ENCODE data around the gene BZW2.
"Not testable (repeated sequence)": the region's sequence is repeated elsewhere in the genome, so short reads cannot be mapped to it uniquely, and the experiment has no call there.

Gene BZW2

GRCh38 chr7:16675277-16675676 is 29.3 kb downstream of the BZW2 start:
- no peak for DNase-seq (ENCODE audit: low read depth)

DNA sequence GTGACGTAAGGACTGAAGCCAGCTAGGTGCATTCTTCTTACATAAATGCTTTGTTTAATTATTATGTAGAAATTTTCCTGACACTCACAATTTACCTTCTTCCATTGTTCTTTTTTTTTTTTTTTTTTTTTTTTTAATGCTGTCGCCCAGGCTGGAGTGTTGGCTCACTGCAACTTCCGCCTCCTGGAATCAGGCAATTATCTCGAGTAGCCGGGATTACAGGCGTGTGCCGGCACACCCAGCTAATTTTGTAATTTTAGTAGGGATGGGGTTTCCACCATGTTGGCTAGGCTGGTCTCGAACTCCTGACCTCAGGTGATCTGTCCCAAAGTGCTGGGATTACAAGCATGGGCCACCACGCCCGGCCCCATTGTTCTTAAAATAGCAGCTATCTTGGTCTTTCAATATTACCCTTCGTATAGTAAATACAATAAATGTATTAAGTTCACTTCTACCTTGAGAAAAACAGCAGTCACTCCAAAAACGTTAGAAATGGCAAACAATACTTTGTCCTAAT is 32.1 kb downstream of the BZW2 start:
- DNase-seq (ENCODE audit: low read depth), result no peak

DNA sequence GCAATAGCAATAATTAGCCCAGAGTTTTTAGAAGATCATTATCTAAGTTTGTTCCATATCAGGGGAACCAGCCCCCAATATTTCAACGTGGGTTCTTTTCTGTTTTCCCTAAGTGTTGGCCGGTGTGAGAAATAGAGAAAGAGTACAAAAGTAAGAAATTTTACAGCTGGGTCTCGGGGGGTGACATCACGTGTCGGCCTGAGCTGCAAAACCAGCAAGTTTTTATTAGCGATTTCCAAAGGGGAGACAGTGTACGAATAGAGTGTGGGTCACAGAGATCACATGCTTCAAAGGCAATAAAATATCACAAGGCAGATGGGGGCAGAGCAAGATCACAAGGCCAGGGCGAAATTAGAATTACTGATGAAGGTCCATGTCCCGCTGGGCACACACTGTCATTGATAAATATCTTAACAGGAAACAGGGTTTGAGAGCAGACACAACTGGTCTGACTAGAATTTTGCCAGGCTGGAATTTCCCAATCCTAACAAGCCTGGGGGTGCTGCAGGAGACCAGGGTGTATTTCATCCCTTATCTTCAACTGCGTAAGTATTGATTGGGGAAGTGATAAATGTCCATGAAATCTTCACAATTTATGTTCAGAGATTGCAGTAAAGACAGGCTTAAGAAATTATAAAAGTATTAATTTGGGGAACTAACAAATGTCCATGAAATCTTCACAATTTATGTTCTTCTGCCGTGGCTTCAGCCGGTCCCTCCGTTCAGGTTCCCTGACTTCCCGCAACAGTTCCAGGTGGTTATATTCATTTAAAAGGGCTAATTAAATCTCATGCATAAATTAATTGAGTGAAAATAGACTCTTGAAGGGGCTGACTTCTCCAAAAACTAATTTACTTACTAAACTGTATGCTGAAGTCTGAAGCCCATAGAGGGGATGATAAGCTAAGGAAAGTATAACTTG is 32.9 kb downstream of the BZW2 start:
- DNase-seq (ENCODE audit: low read depth), result not testable (repeated sequence)

DNA sequence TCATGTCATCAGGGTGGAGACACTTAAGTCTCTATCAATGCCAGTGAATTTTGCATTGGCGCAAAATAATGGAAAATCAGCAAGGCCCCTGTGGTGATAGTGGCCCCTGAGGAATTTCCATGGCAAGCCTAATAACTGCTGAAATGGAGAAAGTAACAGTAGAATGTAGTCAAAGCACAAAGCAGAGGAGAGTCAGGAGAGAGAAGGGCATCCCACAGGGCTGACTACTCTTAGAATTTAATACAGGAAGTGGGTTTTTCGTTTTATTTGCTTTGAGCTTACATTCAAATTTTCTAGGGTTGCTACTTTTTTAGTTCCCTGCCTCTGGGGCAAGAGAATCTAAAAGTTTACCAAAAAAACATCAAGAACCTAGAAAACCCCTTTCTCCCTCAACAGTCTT is 39.0 kb downstream of the BZW2 start:
- no peak for DNase-seq (ENCODE audit: low read depth)

GRCh38 chr7:16685535-16685934 is 39.6 kb downstream of the BZW2 start:
- DNase-seq (ENCODE audit: low read depth), result no peak

GRCh38 chr7:16688249-16688648 is 42.3 kb downstream of the BZW2 start:
- DNase-seq (ENCODE audit: low read depth), result no peak

GRCh38 chr7:16691241-16691640 is 45.3 kb downstream of the BZW2 start:
- no peak for DNase-seq (ENCODE audit: low read depth)

DNA sequence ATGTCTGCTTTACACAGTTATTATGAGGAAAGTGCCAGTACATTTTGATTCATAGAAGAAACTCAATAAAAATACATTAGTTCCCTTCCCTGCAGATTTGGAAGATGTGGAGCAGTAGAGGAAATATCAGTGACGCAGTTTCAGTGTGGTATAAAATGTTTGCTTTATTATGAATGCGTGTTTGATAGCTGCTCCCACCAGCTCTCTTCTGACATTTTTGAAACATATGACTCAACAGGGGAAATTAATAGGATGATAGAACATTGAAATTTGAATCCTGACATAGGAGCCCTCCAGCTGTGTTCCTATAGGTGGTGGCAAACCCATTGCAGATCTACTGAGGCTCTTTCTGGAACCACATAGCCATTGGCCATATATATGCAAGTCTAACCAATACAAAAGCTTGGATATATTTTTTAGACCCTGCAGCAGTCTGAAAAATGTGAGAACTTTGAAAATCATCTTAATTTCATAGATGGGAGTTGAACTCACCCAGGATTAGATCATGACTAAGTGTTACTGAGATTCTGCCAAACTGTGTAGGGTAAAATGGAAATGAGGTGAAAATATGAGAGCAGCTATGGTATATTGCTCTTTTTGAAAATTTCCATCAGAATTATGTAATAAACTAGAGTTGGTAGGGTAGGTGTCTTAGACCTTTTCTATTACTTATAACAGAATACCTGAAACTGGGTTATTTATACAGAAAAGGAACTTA is 47.8 kb downstream of the BZW2 start:
- DNase-seq (ENCODE audit: low read depth), result no peak

DNA sequence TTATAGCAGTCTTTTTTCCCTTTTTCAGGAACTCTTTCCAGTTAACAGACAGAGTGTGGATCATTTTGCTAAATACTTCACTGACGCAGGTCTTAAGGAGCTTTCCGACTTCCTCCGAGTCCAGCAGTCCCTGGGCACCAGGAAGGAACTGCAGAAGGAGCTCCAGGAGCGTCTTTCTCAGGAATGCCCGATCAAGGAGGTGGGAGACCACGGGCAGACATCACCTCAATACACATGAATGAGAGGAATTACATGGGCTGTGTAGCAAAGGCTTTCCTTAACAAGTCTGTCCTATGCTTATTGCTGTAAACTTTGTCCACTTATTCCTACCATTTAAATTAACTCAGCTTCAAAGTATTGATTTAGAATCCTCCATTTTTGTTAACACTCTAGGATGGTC is 48.8 kb downstream of the BZW2 start:
- DNase-seq (ENCODE audit: low read depth), result no peak

DNA sequence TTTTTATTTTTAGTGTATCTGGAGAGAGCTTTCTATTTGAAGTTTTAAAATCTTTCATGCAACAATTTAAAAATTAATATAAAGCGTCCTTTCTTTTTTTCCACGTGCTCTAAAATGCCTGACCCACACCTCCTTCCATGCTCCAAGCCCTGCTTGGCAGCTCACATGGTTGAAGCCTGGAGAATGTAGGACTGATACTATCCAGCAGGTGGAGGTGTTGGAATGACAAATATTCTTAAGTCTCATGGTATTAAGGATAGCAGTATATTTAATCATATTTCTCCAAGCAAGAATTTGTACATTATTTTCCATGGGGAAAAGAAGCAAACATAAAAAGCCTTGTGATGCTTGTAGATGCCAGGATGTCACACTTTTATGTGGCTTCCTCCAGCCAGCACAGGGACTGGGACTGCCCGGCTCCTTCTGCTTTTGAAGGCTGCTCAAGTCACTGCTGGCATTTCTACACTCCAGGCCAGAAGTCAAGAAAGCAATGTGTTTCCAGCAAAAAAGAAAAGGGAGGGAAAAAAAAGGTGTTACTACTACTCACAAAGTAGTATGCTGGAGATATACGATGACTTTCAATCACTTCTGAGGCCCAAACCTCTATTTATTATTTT is 49.7 kb downstream of the BZW2 start:
- no peak for DNase-seq (ENCODE audit: low read depth)

- no peak for DNase-seq (ENCODE audit: low read depth)
Observed at GRCh38 chr7:16697507-16698199, 51.7 kb downstream of the BZW2 start.

GRCh38 chr7:16698200-16698905 is 52.4 kb downstream of the BZW2 start:
- DNase-seq (ENCODE audit: low read depth), result no peak

GRCh38 chr7:16702441-16702840 is 56.5 kb downstream of the BZW2 start:
- DNase-seq (ENCODE audit: low read depth), result no peak

GRCh38 chr7:16708511-16708910 is 62.5 kb downstream of the BZW2 start:
- no peak for DNase-seq (ENCODE audit: low read depth)

DNA sequence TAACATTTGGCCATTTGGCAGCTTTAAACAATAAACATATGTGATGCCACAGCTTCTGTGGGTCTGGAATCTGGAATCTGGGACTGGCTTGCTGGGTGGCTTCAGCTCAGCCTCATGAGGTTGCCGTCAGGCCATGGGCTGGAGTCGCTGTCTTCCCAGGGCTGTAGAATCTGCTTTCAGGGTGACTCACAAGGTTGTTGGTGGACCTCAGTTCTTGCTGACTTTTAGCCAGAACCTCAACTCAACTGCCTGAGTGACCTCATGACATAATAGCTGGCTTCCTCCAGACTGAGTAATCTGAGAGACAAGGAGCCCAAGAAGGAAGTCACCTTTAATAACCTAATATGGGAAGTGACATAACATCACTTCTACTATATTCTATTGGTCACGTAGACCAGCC is 63.0 kb downstream of the BZW2 start:
- no peak for DNase-seq (ENCODE audit: low read depth)

DNA sequence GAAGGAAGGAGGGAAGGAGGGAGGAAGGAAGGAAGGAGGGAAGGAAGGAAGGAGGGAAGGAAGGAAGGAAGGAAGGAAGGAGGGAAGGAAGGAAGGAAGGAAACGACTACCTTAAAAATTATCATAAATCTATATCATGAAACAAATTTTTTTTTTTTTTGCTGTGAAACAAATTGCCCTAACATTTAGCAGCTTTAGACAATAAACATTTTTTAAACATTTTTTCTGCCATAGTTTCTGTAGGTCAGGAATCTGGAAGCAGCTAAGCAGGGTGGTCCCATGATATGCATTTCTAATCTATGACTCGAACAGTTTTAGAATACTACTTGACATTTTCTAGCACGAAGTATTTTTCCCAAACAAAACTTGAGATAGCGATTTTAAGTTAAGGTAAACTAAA is 64.7 kb downstream of the BZW2 start:
- DNase-seq (ENCODE audit: low read depth), result no peak

DNA sequence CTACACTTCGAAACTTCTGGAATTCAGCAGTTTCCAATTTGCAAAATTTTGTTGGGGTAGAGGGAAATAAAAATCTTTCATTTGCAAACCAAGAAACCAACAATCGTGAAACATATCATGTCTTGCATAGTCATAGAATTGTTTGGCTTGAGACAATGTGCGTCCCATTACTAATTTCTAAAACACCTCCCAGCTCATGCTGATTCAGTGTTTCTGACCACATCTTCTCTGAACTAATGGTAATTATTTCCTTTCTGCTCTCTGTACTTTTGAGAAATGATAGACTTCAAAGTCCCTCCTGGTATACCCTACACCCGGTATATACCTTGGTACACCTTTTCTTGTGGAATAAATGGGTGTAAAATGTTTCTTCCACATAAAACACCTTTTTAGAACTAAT is 65.7 kb downstream of the BZW2 start:
- DNase-seq (ENCODE audit: low read depth), result no peak

GRCh38 chr7:16712916-16713315 is 66.9 kb downstream of the BZW2 start:
- DNase-seq (ENCODE audit: low read depth), result no peak

- no peak for DNase-seq (ENCODE audit: low read depth)
Observed at GRCh38 chr7:16715928-16716327, 69.9 kb downstream of the BZW2 start.

DNA sequence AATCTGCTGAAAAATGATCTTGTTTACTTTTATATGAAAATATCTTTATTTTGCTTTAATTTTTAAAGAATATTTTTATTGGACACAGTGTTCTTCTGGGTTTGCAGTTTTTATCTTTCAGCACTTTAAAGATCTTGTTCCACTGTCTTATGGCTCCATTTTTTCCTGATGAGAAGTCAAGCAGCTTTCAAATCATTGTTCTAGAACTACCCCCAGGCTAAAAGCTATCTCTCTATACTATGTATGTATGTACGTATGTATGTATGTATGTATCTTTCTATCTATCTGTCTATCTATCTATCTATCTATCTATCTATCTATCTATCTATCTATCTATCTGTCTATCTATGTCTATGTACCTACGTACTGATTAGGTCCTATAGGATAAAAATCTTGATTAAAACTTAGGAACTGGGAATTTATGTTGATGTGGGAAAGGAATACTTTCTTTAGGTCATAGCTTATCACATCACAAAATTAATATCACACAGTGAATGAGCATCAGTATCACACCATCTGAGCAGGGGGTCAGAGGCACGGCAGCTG is 72.2 kb downstream of the BZW2 start:
- DNase-seq (ENCODE audit: low read depth), result no peak

- no peak for DNase-seq (ENCODE audit: low read depth)
Observed at GRCh38 chr7:16719699-16720098, 73.7 kb downstream of the BZW2 start.

Data from stimulated activated CD8-positive, alpha-beta memory T cell treated with anti-CD3 and anti-CD28 coated beads, Interleukin-15, amount 100 ng/mL, for 1 hour (primary cell).